ENCODE data around the gene SLC39A9.
A peak's percentile ranks its signal among the peaks of the same experiment; 100 is the strongest.

Gene SLC39A9

DNA sequence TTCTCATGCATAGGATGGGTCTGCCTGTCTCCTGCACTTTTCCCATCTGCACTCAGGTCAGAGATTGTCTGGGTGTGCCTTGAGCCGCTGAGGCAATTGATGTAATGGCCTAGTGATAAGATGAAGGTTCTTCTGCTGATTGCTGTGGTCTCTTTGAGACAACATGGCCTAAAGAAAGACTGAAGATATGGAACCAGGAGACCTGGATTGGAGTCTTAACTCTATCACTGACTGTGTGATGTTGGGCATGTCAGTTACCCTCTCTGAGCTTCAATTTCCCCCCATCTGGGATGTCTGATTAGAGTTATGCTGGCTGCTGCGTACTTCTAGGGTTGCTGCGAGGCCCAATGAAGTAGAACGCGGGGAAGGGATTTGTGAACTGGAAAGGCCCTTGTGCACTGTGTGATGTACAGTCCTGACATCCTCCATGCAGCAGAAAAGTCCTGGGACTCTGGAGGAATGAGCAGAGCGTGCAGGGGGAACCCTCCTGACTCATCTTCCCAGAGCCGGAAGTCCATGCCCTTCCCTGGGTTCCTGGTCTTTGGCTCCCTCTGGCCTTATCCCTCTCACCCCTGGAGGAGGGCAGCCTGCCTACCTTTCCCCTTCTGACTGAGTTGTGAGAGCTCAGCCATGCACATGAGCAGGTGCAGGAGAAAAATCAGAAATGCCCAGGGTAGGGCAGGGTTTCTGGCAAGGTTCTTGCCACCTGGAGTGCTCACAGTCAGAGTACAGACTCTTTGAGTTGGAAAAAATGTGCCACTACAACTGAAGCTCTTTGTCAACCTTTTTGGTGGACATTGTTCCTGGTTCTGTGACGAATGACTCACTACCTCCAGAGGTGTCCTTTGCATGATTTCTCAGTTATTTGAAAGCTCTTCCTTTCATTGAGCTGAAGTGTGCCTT is 107.1 kb downstream of the SLC39A9 start:
- DNase-seq: peak; percentile 27

DNA sequence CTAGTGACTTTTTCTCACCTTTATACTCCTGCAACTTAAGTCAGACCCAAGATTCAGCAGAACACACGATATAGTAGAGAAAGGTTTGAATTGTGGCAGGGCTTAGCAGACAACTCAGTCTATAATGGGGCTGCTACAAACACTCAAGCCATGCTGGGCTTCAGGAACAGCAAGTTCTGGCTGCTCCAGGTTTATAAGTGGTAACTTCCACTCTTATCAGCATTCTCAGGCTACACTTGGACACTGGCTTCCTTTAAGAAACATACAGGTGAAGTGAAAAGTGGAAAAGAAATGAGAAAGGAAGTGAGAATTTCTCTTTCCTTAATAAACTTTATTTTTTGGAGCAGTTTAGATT is 107.7 kb downstream of the SLC39A9 start:
- no peak for DNase-seq

Measured in NCI-H69 (cell line).